Cardiac fibroblast (primary cell): ENCODE data around the gene MGLL.
A peak's percentile ranks its signal among the peaks of the same experiment; 100 is the strongest.

Source experiments
- DNase-seq, 2 donors: peaks; one replicate each; pipeline versions ENCODE4 v3.0.0 to v3.0.0-alpha.2; 2010; ENCODE audit warnings: low read depth in 2 of 2
- H3K4me3 ChIP-seq, 2 donors: replicated peaks in 1 of 2; 1 replicate in 1 of 2; 2 replicates in 1 of 2; pipeline ENCODE4 v1.5.1; 2011; ENCODE audit warnings: low read depth in 2 of 2, low read length in 2 of 2, mild to moderate bottlenecking in 2 of 2, moderate library complexity in 1 of 2
- CTCF ChIP-seq: IDR thresholded peaks from one replicate; pipeline ENCODE4 v1.5.1; 2011; ENCODE audit warnings: low read depth, mild to moderate bottlenecking, low read length, inconsistent platforms

The MGLL gene

GRCh38 chr3:127755305-127755681 is 67.0 kb downstream of the MGLL start:
- DNase-seq, result no peak
- TF ChIP-seq CTCF, result no peak
- H3K4me3 ChIP-seq, result no peak overlapping the region

GRCh38 chr3:127754411-127755304 is 67.7 kb downstream of the MGLL start:
- no peak overlapping the region for H3K4me3 ChIP-seq
- no peak for DNase-seq
- TF ChIP-seq CTCF, result no peak

- no peak overlapping the region for H3K4me3 ChIP-seq
- no peak for DNase-seq
- no peak for TF ChIP-seq CTCF
Observed at GRCh38 chr3:127753898-127754410, 68.4 kb downstream of the MGLL start.

- no peak for TF ChIP-seq CTCF
- no peak overlapping the region for H3K4me3 ChIP-seq
- DNase-seq, result no peak
Observed at GRCh38 chr3:127753338-127753737, 69.0 kb downstream of the MGLL start.

- no peak overlapping the region for H3K4me3 ChIP-seq
- no peak for TF ChIP-seq CTCF
- no peak for DNase-seq
Observed at GRCh38 chr3:127751782-127752181, 70.5 kb downstream of the MGLL start.

GRCh38 chr3:127751163-127751621 is 71.1 kb downstream of the MGLL start:
- TF ChIP-seq CTCF, result no peak
- H3K4me3 ChIP-seq, result no peak overlapping the region
- DNase-seq, result peak in 1 of 2 donors; percentile 41
